OCI-LY3 (cell line): ENCODE results near the gene FHOD3.

Experiments
- CTCF ChIP-seq: fragments of 200-600, 300-600 bp; sonication (generic); IDR thresholded peaks from 2 replicates; pipeline ENCODE4 v1.5.1; 2014; ENCODE audit warnings: antibody characterized with exemption, low read length, low read depth
- EZH2phosphoT487 ChIP-seq: fragments of 200-600 bp; shearing (Covaris generic); IDR thresholded peaks from 2 replicates; pipeline ENCODE4 v1.6.1; 2018; ENCODE audit warnings: antibody characterized with exemption, mixed run types, low read depth

GRCh38 chr18:36655074-36655473 lies 357.6 kb downstream of the FHOD3 start:
- TF ChIP-seq CTCF (no peak), EZH2phosphoT487 (no peak)
